GM18505 (cell line): ENCODE measurements around the gene ITGA5.

Source experiments
- ATAC-seq: cut with Tn5 transposase; IDR thresholded peaks from one replicate; pipeline ENCODE4 v1.9.1; 2021; ENCODE audit not compliant: unreplicated experiment
- POLR2A ChIP-seq: IDR thresholded peaks from 4 replicates; pipeline ENCODE4 v1.6.1; 2011; ENCODE audit warnings: borderline replicate concordance; ENCODE audit not compliant: insufficient read depth, insufficient read length; ENCODE audit errors: extremely low read depth

ITGA5 gene

GRCh38 chr12:54419088-54419887 lies at the start of gene ITGA5:
TSS of gene ITGA5 (minus strand) at chr12:54419266. CDS start at chr12:54419198, 68 bp downstream.
- TF ChIP-seq POLR2A, result no peak
- no peak for ATAC-seq

DNA sequence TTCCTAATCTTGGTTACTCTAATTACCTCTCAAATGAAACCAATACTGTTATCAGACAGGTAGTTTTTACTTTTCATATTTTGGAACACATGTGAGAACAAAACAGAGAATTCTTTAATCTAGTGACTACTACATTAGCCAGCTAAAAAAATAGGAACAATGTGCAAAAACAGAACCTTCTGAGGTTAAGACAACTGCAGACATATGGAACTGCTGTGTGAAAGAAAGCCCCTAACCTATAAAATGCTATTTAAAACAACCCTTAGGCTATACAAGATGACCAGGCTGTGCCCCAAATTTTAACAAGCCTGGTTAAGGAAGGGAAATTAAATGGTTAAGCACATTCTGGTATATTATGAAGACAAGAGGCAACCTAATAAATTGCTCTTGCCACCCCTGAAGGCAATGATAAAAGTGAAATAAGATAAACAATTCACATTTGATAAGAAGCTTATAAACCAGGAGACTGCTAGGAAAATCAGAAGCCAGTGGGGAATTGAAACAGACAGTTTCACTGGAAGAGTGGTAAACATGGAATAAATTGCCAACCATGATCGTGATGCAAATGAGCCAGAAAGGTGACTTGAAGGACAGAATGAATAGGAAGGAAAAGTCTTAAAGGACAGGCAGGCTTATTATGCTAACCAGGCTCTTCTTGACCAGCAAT lies 46.9 kb upstream of the ITGA5 start:
- TF ChIP-seq POLR2A, result no peak
- no peak for ATAC-seq

DNA sequence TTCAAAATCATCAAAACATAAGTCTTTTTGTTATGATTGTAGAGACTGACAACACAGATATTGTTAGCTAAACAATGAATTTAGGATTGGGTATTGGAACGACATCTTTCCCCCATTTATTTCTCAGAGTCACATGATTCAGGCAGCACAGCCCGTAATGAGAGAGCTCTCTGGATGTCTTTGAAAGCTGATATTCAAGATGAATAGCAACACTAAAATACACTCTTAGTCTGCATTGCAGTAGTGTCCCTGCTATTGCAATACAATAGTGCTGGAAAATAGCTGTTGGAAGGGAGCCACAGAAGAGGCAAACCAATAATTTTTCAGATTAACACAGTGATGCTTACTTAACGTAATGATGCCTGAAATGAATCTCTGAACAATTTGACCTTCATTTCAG lies 44.4 kb upstream of the ITGA5 start:
- no peak for TF ChIP-seq POLR2A
- no peak for ATAC-seq

DNA sequence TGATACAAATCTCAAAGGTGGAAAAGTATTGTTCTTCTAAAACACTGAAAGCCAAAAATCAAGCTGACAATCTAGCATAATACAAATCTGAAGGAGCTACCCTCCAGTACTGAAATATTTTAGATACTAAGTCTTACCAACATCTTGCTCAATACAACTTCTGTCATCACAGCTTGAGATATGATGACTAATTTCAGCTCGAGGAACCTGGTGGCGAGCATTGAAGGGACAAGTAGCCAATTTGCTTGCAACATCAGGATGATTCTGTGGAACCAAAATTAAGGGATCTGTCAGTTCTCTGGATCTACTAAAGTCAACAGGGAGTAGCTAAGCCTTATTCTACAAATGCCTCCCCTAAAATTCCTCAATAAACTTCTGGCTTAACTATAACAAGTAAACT lies 44.0 kb upstream of the ITGA5 start:
- no peak for TF ChIP-seq POLR2A
- ATAC-seq, result no peak

DNA sequence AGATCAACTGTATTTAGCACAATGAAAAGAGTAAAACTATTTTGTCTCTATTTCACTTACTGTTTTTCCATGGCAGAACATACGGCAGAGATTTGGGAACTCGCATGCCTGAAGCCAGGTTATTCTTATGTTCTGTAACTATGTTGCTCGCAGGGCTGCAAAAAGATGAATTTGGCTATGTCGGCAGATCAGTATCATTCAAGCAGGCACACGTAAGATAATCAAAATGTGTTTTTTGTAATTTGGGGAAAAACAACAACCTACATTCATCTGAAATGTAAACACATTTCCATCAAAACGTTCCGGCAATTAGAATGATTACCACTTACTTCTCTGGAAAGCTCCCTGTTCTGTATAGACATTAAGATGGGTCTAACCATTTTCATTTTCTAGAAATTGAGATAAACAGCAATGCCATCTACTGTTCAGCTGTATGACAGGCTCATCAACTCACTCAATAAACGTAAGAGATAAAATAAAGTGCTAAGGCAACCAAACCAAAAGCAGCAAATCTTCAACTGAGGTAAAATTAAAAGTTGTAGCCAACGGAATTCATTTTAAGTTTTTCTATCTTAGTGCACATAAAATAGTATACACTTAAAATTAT lies 41.4 kb upstream of the ITGA5 start:
- no peak for TF ChIP-seq POLR2A
- ATAC-seq, result no peak

DNA sequence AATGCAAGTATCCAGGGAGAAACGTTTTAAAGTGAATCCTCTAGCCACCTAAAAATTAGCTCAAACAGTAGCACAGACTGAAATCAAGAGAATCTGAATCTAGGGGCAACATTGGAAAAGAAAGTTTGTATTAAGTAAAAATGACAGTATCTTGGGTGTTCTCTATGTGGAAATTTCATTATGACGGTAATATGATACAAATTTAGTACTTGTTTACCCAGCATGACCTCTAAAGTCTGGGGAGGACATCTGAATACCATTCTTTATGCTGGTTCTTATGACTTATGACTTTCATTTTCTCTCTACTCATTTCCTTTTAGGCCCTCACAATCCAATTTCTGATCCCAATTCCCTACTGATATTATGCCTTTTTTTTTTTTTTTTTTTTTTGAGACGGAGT lies 40.3 kb upstream of the ITGA5 start:
- ATAC-seq, result no peak
- no peak for TF ChIP-seq POLR2A

DNA sequence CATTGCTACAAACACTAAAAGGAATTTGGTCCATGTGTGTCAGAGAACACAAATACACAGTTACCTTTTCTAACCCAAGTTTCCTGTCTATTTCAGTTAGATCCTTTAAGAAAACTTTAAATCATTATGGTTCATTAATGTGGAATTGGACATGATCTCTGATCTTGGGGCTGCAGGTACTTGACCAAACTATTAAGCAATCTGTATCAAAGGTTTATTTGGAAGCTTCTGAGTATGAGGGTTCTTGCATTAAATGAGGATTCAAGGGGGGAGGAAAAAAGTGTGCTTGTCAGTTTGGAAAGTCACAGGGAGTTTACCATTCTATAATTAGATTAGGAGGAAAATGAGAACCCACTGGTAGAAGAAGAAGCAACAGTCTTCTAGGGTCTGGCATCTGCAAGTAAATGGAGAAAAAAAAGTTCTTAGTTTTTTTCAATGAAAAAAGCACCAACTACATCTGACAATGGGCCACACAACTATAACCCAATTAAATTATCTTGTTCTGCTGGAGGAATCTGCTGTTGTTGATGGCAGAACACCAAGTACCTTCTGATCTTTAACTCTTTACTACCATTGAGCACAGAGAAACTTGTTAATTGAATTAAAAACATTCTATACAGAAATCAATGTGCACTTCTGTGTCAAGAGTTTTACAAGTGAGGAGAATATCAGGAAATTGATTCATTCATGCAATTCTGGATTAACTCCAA lies 36.8 kb upstream of the ITGA5 start:
- TF ChIP-seq POLR2A, result no peak
- no peak for ATAC-seq

GRCh38 chr12:54452628-54453027 lies 33.6 kb upstream of the ITGA5 start:
- no peak for ATAC-seq
- no peak for TF ChIP-seq POLR2A

- no peak for TF ChIP-seq POLR2A
- ATAC-seq, result no peak
Observed at GRCh38 chr12:54448344-54448743, 29.3 kb upstream of the ITGA5 start.

GRCh38 chr12:54447917-54448316 lies 28.9 kb upstream of the ITGA5 start:
- no peak for TF ChIP-seq POLR2A
- ATAC-seq, result no peak

GRCh38 chr12:54444206-54444605 lies 25.1 kb upstream of the ITGA5 start:
- no peak for ATAC-seq
- TF ChIP-seq POLR2A, result no peak

- no peak for TF ChIP-seq POLR2A
- ATAC-seq, result no peak
Observed at GRCh38 chr12:54443446-54443845, 24.4 kb upstream of the ITGA5 start.

- no peak for TF ChIP-seq POLR2A
Observed at GRCh38 chr12:54442961-54443360, 23.9 kb upstream of the ITGA5 start.

GRCh38 chr12:54442099-54442498 lies 23.0 kb upstream of the ITGA5 start:
- no peak for TF ChIP-seq POLR2A
- no peak for ATAC-seq

More at GRCh38 chr12:54442961-54443360, 23.9 kb upstream of the ITGA5 start:
- ATAC-seq, result no peak
